Stimulated activated CD4-positive, alpha-beta T cell treated with anti-CD3 and anti-CD28 coated beads, Interleukin-4, amount 100 ng/mL, for 1 hour (primary cell): ENCODE data around the gene ASCL1.

Source experiments
- DNase-seq: peaks from one replicate; pipeline ENCODE4 v3.0.0-alpha.2; 2020

The ASCL1 gene

DNA sequence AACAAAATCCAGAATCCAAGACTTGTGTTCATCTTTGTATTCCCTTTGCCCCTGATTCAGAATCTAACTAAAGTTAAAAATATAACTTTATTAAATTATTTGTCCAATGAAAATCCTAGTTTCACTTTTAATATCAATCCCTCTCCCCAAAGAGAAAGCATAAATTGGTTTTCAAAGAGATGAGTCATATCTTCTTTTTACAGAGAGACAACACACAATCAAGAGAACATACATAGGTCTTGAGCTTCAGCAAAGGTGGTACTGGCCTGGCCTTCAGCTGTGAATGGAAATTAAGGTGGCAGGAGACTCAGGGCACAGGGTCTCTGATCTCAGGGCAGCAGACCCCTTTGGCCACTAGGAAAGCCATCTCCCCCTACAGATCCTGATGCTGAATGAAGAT lies 4.3 kb upstream of the ASCL1 start:
- DNase-seq = no peak

DNA sequence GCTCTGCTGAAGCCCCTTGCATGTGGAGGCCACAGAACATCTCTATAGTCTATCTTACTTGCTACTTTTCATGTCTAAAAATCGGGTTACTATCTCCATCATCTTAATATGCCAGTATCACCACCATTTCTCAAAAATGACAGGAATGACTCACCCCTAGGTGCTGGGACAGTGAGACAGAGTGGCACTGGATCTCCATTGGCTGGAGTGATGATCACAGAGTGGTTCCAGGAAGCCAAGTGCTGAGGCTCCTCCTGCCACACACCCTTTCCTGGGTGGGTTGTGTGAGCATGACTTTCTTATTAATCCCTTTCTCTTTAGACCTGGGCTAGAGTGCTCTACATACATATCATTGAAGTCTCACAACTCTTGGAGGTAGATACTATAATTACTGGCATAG lies 3.3 kb upstream of the ASCL1 start:
- DNase-seq = no peak

DNA sequence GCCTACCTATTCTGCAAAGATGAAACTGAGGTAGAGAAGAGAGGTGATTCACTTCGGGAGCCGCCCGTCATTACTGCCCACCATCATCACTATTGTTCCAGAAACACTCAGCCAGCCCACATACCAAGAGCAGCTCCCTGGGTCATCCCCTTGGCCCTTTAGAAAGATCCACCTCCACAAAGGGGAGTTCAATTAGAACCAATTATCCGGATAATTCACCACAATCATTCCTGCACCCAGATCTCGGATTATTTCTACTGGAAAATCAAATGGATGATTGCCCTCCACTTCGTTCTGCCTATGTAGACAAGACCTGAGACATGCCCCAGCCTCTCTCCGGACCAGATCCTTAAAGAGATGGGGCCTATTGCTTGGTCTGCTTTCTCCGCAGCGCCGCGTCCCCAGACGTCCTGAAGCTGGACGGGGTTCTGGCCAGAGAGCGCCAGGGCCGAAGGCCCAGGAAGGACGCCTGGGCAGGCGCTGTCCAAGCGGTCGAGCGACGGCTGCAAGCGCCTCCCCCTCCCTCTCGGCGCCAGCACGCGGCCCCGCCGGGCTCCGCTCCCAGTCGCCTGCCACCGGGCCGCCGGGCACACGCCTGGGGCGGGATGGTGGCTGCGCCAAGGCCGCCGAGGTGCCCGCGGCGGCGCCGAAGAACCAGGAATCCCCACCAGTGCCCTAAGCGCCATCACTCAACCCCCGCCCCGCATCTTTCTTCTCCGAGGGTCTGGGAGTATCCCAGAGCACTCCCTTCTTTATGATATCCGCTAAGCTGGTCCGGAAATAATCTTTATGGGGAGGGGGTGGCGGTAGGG lies 1.3 kb upstream of the ASCL1 start:
- no peak for DNase-seq

DNA sequence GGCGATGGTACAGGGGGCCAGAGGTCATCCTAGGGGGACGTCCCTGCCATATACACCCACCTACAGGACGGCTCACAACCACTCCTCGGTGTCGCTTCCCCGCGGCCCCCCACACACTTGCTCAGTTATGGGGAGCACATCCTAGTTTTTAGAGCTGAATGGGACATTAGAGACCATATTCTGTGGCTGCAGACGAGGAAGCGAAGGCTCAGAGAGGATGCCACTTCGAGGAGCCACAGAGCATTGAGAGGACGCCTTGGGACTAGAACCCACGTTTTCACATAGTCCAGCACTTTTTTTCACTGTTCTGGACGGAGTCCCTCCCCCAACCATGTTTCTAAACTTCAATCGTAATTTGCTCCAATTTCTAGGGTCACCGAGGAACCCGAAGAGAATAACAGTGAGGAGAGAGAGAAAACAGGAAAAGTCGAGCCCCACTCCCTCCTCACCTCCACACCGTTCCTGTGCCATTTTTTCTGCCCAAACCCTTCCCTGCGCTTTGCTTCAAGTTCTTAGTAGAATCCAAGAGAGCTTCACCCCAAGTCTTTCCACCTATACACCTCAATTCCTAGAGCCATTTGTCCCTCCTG lies 641 bp upstream of the ASCL1 start:
- DNase-seq = no peak

DNA sequence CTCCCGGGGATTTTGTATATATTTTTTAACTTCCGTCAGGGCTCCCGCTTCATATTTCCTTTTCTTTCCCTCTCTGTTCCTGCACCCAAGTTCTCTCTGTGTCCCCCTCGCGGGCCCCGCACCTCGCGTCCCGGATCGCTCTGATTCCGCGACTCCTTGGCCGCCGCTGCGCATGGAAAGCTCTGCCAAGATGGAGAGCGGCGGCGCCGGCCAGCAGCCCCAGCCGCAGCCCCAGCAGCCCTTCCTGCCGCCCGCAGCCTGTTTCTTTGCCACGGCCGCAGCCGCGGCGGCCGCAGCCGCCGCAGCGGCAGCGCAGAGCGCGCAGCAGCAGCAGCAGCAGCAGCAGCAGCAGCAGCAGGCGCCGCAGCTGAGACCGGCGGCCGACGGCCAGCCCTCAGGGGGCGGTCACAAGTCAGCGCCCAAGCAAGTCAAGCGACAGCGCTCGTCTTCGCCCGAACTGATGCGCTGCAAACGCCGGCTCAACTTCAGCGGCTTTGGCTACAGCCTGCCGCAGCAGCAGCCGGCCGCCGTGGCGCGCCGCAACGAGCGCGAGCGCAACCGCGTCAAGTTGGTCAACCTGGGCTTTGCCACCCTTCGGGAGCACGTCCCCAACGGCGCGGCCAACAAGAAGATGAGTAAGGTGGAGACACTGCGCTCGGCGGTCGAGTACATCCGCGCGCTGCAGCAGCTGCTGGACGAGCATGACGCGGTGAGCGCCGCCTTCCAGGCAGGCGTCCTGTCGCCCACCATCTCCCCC lies 777 bp downstream of the ASCL1 start:
- no peak for DNase-seq

DNA sequence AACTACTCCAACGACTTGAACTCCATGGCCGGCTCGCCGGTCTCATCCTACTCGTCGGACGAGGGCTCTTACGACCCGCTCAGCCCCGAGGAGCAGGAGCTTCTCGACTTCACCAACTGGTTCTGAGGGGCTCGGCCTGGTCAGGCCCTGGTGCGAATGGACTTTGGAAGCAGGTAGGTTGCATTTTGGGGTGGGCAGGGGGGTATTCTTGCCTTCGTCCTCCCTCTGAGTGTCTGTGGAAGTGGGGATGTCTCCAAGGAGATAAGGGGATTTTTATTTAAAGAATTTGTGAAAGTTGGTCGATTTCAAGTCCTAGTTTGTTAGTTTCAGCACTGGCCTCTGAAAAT lies 1.3 kb downstream of the ASCL1 start:
- DNase-seq = no peak

DNA sequence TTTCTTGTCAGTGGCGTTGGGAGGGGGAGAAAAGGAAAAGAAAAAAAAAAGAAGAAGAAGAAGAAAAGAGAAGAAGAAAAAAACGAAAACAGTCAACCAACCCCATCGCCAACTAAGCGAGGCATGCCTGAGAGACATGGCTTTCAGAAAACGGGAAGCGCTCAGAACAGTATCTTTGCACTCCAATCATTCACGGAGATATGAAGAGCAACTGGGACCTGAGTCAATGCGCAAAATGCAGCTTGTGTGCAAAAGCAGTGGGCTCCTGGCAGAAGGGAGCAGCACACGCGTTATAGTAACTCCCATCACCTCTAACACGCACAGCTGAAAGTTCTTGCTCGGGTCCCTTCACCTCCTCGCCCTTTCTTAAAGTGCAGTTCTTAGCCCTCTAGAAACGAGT lies 1.9 kb downstream of the ASCL1 start:
- DNase-seq = no peak

DNA sequence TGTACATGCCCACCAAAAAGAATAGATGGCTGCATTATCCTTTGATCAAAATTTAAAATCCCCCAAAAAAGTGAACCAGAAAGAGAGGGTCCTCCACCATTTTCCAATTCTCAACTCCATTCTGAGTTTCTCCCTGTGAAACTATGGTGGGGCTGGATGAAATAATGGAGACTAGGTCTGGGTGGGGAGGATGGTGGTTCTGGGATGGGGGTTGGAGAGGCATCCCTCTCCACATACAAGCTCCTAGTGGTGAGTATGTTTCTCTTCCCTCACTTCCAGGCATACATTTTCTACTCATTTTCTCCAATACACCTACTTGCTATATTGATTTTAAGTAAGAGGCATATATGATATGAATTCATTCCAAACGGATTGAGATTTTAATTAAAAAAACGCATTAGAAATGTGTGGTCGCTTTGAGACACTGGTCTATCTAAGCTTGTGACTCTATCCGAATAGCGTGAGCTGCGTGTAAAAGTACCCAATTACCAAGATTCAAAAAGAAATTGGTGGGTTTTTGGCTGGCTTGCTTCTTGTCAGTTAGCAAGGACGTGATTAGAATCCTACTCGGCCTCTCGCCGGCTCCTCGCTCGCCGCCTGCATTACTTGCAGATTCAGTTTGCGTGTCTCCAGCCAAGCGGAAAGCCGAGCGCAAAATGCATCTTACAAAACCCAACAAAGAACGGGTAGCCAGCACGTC lies 3.4 kb downstream of the ASCL1 start:
- DNase-seq = no peak

DNA sequence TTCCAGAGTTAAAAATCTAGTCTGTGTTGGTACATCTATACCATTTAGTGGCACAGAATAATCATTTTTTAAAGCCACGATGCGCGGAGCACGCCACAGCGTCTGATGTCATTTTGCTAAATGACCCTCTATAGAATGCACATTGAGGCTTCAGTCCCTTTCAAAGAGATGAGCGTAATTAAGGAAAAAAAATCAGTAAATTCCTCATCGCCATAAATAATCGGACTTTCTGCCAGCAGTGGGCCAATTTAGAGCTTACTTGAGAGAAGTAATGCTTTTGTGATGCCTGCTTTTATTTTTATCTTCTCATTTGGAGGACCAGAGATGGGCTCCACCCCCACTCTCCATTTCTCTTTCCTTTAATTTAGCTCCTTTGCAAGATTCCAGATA lies 4.0 kb downstream of the ASCL1 start:
- no peak for DNase-seq

DNA sequence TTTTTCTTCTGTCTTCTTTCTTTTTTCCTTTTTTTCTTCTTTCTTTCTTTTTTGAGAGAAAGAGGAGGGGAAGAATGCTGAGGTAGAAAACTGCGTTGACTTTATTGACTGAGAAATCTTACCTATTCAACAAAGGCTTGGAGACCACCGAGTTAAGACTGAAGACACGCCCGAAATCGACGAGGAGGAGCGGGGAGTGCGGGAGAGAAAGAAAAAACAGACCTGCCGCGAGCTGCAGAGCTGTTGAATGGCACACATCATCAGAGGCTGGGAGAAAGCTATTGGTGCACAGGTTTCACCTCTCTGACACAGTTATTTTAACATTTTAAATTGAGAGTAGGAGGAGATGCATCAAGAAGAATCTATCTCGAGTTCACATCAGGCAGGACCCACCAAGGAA lies 5.1 kb downstream of the ASCL1 start:
- DNase-seq = no peak

DNA sequence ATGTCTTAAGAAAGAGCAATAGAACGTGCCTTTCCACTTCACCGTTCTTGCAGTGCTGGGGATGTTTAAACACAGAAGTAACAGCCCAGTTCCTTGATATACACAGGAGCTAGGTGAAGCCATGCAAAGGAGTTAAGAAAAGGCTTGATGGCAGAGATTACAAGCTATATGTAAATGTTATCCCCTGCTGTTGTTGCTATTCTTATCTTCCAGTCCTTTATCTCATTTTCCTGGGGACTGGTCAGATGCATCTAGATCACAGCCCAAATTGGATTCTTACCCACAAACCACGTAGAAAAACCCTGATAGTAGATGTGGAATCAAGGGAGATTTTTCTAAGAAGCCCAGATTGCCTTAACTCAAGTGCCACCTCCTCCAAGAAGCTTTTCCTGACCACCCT lies 5.5 kb downstream of the ASCL1 start:
- DNase-seq = no peak

DNA sequence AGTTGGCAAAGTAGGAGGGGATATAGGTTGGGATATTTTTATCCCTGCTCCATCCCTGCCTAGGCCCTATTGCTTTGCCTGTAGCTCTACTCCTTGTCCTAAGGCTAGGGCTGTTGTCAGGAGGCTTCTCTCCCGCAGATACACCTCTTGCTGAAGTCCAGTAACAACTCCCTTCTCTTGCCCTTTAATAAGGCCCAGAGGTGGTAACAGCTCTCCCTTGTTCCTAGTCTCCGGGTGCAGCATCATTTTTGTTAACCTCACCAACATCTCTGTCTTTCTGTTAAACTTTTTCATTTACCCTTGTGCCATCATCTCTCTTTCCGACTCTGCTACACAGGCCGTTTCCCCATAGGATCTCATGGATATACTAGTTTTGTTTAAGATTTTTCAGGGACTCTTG lies 6.3 kb downstream of the ASCL1 start:
- DNase-seq = no peak

DNA sequence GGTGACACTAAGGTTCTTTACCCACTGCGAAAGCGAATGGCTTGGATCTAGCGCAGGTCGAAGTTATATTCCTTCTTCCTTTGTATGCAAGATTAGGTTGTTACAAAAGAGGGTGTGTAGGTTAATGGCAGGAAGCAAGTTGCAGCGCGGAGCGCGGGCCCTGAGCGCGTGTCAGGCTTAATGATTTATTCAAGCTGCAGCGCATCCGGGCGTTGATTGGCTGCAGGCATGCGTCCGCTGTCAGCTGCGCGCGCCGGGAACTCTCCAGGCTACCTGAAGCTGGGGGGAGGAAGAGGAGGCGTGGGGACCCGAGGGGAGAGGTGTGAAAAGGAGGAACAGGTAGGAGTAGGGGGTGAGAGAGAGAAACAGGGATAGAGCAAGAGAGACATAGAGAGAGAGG lies 7.4 kb downstream of the ASCL1 start:
- no peak for DNase-seq

DNA sequence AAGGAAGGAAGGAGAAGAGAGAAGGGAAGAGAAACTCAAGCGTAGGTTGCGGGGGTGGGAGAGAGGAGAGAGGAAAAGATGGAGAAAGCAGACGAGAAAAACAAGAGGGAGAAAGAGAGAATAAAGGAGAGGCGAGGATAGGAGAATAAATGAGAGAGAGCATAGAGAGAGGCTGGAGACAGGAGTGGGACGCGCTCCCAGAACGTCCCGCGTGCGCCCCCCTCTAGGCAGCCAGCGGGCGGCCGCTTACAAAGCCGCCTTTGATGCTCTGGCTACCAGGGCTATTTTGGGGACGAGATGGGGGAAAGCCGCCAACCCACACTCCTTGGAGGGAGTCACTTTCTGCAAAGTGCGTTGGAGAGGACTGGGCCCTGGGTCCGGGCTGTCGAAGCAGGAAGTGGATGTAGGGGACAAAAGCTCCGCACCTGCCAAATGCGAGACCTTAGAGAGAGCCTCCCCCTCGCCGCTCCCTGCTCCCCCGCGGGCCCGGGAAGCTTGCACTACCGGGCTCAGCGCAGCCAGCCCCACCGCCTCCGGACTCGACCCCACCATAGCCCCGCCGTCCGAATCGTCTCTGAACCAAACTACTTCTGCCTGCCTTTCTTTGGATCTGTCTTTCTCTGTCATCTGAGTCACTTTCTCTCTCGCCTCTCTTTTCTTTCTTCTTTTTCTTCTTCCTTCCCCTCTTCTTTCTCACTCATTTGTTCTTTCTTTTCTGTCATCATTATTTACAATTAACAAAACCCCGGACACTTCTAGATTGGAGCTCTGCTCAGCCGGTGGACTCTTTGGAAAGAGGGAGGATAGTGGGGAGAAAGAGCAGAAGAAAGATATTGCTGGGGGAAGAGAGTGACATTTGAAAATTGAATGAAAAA lies 8.0 kb downstream of the ASCL1 start:
- DNase-seq = no peak

DNA sequence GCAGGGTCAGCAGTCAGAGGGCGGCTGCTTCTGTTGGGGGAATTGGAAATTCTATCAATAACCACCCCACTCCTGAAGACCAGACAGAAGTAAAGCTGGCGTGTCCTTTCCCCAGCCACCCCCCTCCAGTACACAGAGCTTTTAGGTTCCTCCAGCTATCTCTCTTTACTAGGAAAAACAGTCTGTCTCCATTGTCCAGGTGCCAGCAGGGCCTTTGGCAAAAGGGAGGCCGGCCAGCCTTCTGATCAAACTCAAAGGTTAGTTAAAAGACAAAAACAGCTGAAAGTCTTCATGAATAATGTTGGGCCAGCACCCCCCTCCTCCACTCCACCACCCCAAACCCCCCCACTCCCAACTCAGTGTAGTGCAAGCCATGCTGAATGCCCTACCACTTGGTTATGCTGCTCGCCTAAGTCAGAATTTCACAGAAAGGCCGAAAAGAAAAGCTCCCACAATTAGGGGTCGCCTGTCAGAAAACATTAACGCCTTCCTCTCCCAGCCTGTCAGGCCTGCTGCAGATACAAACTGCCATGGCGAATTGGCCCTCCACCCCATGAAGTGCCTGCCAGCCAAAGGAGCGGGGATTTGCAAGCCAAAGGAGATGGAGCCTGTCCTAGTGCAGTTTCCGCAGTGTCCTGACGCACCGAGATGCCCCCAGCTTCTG lies 8.9 kb downstream of the ASCL1 start:
- DNase-seq = no peak

DNA sequence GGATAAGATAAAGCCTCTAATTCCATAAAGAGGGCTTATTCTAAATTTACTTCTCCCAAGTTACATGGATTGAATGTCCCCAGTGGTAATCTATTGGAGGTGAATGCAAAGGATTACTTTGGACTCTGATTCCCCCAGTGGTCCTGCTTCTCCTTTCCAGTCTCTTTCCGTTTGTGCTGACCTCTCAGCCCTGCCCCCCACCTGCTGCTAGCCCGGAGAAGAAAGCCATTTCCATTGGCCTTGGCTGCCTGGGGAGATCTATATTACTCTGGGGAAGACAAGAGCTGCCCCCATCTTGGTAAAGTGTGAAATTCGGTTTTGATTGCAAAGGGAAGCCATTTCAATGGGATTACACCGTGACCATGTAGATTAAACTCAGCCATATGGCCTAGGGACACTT lies 13.3 kb downstream of the ASCL1 start:
- no peak for DNase-seq

DNA sequence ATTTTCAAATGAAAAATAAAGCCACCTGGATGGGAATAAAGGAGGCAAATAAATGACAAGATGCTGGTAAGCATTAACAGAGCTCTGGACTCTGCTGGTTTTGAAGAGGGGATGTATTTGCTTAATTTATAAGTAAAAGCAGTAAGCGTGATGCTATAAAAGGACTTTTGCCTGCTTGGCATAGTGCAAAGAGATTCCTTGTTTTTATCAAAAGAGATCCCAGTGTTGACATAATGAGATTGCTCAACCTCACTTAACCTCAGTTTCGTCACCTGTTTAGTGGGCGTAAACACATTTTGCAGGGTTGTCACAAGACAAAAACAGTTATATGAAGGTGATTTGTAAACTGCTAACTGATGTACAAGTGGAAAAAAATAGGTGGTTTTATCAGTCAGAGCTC lies 13.8 kb downstream of the ASCL1 start:
- no peak for DNase-seq

DNA sequence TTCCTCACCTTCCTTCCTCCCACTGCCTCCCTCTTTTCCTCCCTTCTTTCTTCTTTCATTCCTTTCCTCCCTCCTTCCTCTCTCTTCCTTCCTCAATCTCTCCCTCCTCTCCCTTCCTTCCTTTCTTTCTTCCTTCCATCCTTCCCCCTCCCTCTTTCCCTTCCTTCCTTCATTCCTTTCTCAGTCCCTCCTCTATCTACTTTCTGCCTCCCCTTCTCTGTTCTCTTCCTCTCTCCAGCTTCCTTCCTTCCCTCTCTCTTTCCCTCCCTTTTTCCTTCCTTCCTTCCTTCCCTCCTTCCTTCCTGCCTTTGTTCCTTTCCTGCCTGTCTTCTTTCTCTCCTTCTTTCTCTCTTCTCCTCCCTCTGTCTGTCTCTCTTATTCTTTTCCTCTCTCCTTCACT lies 16.1 kb downstream of the ASCL1 start:
- DNase-seq = no peak

DNA sequence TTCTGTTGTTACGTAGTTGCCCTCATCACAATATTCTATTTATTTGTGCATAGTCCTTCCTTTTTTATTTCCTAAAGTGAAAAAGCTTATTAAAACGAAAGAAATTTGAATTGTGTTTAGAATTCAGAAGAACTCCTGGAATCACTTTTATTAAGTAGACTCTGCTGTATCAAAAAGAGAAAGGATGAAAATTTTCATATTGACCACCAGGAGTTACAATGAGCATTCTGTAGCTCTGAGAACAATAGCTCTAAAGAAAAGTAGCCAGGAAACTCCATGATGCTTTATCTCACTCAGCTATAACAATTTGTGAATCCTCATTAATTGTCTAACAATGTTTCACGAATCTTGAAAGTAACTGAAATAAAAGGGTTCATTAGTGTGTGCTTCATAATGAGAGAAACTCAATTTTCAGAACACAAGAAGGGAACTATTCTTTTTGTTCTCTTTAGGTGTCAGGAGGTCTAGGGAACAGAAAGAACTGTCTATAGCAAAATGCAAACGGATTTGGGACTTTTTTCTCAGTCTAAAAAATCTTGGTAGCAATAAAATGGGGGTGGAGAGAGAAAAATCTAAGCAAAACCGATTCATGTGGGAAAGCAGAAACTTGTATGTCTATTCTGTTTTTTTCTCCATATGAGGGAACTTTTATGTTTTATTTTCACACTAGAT lies 19.3 kb downstream of the ASCL1 start:
- DNase-seq = no peak

DNA sequence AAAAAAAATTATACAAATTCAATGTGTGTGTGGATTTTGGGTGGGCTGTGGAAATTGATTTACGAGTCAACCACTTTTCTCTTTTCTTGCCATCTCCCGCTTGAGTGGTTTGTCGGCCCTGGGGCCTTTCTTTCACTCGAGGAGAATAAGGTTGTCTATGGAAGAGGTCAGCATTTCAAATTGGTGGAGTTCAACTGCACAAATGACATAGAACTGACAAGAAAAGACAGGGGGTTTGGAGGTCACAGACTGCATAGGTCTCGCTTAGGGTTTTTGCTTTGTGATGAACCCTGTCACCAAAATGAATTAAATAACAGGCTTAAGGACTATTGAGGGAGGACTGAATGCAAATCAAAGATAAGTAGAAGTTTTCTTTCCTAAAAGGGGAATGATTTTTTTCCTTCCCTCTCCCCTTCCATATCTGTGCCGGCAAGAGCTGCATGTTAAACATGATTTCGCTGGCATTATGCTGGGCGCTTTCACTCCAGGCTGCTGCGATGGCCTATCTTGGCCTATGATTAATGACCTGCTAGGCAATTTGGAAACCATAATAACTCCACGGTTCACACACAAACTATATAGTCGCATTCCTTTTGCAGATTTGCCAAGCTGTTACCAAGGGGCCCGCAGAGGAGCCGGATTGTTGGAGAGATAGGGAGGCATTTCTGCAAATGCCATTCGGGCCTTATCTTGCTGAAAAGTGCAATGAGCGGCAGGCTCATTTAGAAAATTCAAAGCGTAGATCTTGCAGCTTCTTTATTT lies 20.7 kb downstream of the ASCL1 start:
- DNase-seq = no peak

DNA sequence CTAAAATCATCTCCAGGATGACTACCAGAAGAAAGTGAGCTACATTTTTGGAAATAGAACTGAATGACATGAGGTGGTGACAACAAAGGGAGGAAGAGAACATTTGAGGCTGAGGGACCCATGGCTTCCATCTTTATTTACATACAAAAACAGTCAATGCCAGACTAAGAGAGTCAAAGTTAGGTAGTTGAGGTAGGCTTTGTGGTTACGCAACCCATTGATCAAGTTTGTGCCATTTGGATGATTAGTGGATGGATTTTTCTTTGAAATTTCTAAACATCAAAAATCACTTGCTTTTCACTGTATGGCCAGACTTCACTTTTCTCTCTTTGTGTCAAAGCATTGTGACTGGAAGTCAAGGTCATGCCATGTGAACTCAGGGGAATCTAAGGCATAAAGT lies 22.9 kb downstream of the ASCL1 start:
- no peak for DNase-seq
